ENCODE measurements around the gene AMOTL1.
A peak's percentile ranks its signal among the peaks of the same experiment; 100 is the strongest.
"Not testable (repeated sequence)": the region's sequence is repeated elsewhere in the genome, so short reads cannot be mapped to it uniquely, and the experiment has no call there.

The AMOTL1 gene

GRCh38 chr11:94825031-94825430 lies 56.9 kb downstream of the AMOTL1 start:
- DNase-seq (ENCODE audit: low spot score), result no peak

- no peak for DNase-seq (ENCODE audit: low spot score)
Measured at GRCh38 chr11:94825481-94825880, 57.3 kb downstream of the AMOTL1 start.

- no peak for DNase-seq (ENCODE audit: low spot score)
Measured at GRCh38 chr11:94826415-94826814, 58.3 kb downstream of the AMOTL1 start.

- no peak for DNase-seq (ENCODE audit: low spot score)
Measured at GRCh38 chr11:94828088-94828487, 59.9 kb downstream of the AMOTL1 start.

GRCh38 chr11:94830722-94831510 lies 62.8 kb downstream of the AMOTL1 start:
- DNase-seq (ENCODE audit: low spot score), result no peak

- no peak for DNase-seq (ENCODE audit: low spot score)
Measured at GRCh38 chr11:94831529-94831928, 63.4 kb downstream of the AMOTL1 start.

GRCh38 chr11:94832604-94833235 lies 64.6 kb downstream of the AMOTL1 start:
- no peak for DNase-seq (ENCODE audit: low spot score)

- no peak for DNase-seq (ENCODE audit: low spot score)
Measured at GRCh38 chr11:94834911-94835593, 66.9 kb downstream of the AMOTL1 start.

- no peak for DNase-seq (ENCODE audit: low spot score)
Measured at GRCh38 chr11:94835594-94835927, 67.4 kb downstream of the AMOTL1 start.

GRCh38 chr11:94837317-94837716 lies 69.2 kb downstream of the AMOTL1 start:
- no peak for DNase-seq (ENCODE audit: low spot score)

- DNase-seq (ENCODE audit: low spot score), result no peak
Measured at GRCh38 chr11:94838027-94838731, 70.0 kb downstream of the AMOTL1 start.

- no peak for DNase-seq (ENCODE audit: low spot score)
Measured at GRCh38 chr11:94840209-94840608, 72.1 kb downstream of the AMOTL1 start.

GRCh38 chr11:94844031-94844430 lies 75.9 kb downstream of the AMOTL1 start:
- no peak for DNase-seq (ENCODE audit: low spot score)

GRCh38 chr11:94845622-94846021 lies 77.5 kb downstream of the AMOTL1 start:
- DNase-seq (ENCODE audit: low spot score), result no peak

GRCh38 chr11:94849839-94850238 lies 81.7 kb downstream of the AMOTL1 start:
- no peak for DNase-seq (ENCODE audit: low spot score)

- DNase-seq (ENCODE audit: low spot score), result peak; percentile 2
Measured at GRCh38 chr11:94851864-94852636, 83.9 kb downstream of the AMOTL1 start.

GRCh38 chr11:94853288-94853687 lies 85.1 kb downstream of the AMOTL1 start:
- not testable (repeated sequence) for DNase-seq (ENCODE audit: low spot score)

GRCh38 chr11:94853836-94854235 lies 85.7 kb downstream of the AMOTL1 start:
- no peak for DNase-seq (ENCODE audit: low spot score)

- DNase-seq (ENCODE audit: low spot score), result no peak
Measured at GRCh38 chr11:94854770-94855633, 86.8 kb downstream of the AMOTL1 start.

GRCh38 chr11:94855666-94856065 lies 87.5 kb downstream of the AMOTL1 start:
- no peak for DNase-seq (ENCODE audit: low spot score)

GRCh38 chr11:94856443-94856842 lies 88.3 kb downstream of the AMOTL1 start:
- DNase-seq (ENCODE audit: low spot score), result no peak
